Measurements from ENCODE around the gene COL27A1. TPM values are rescaled to one million over a fixed set of nuclear protein-coding genes. Genes with fewer than 3 reads are reported as not detected.

The COL27A1 gene
- total and polyA plus RNA-seq, 2 donors (not counting 1 experiment from before 2014, with no cell fraction given) = 0.16 to 0.27 TPM

DNA sequence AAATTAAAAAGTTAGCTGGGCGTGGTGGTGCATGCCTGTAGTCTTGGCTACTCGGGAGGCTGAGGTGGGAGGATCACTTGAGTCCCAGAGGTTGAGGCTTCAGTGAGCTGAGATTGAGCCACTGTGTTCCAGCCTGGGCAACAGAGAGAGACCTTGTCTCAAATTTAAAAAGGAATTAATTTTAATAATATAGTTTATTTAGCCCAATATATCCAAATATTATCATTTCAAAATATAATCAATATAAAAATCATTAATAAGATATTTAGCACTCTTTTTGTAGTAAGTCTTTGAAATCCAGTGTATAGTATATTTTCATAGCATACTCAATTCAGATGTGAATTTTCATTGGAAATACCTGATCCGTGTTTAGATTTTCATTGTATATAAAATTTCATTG, 124.4 kb downstream of the COL27A1 start:
- no peak for TF ChIP-seq CTCF (IDR thresholded peaks at IDR 0.05)
- TF ChIP-seq EZH2 (IDR thresholded peaks at IDR 0.05; ENCODE audit: borderline replicate concordance, insufficient read depth, low read depth, low read length, poor library complexity, severe bottlenecking) = no peak
- no peaks in the 10 kb centered on the region for H3K9me3 Mint-ChIP-seq (ENCODE audit: insufficient read depth)
- no peak for DNase-seq
- ChIA-PET POLR2A (no interaction called here), CTCF (no interaction called here)
- H3K4me3 ChIP-seq (ENCODE audit: control extremely low read depth in 1 of 5, extremely low read depth in 1 of 5, insufficient read depth in 1 of 5, low read depth in 2 of 5, low read length in 4 of 5) = no peak overlapping the region
- H2AFZ ChIP-seq (ENCODE audit: insufficient read depth, low read depth, low read length, poor library complexity, severe bottlenecking) = no peak overlapping the region
- H3K4me2 ChIP-seq (replicated peaks; ENCODE audit: low read depth, low read length, poor library complexity, severe bottlenecking) = no peak overlapping the region
- no peak overlapping the region for H3K9ac ChIP-seq (ENCODE audit: low read length)
- H4K20me1 ChIP-seq (ENCODE audit: control insufficient read depth, insufficient read depth, low read length, poor library complexity, severe bottlenecking) = no peaks in the 10 kb centered on the region
- H3K9me3 ChIP-seq (ENCODE audit: control extremely low read depth in 1 of 3, control insufficient read depth in 2 of 3, insufficient read depth in 1 of 3, low read length in 2 of 3) = no peaks in the 10 kb centered on the region
- H3K27me3 Mint-ChIP-seq = peaks cover 10% of the 10 kb centered on the region
- intact Hi-C loops (cut with micrococcal nuclease) = no loop called here
- WGBS (ENCODE audit: insufficient coverage) = no CpG with 5 or more reads among the region's 3 CpGs
- H3K36me3 ChIP-seq (replicated peaks in 1 of 2; ENCODE audit: control extremely low read depth in 1 of 2, control insufficient read depth in 1 of 2, extremely low read depth in 1 of 2, insufficient read depth in 2 of 2, low read length in 1 of 2) = no peaks in the 10 kb centered on the region
- no peaks in the 10 kb centered on the region for H3K4me1 Mint-ChIP-seq
- H3K4me1 ChIP-seq (ENCODE audit: control insufficient read depth in 2 of 2, insufficient read depth in 2 of 2, low read length in 2 of 2) = no peaks in the 10 kb centered on the region
- no peak for ATAC-seq (ENCODE audit: low read depth)
- H3K27me3 ChIP-seq (replicated peaks in 1 of 4; ENCODE audit: control extremely low read depth in 1 of 4, control insufficient read depth in 3 of 4, insufficient read depth in 4 of 4, low read length in 3 of 4) = no peaks in the 10 kb centered on the region
- H3K27ac Mint-ChIP-seq = no peak overlapping the region
- no peak overlapping the region for H3K4me3 Mint-ChIP-seq
- H3K27ac ChIP-seq (ENCODE audit: low read length in 2 of 2) = no peak overlapping the region
- no peaks in the 10 kb centered on the region for H3K79me2 ChIP-seq (ENCODE audit: control insufficient read depth, insufficient read depth, low read length)

DNA sequence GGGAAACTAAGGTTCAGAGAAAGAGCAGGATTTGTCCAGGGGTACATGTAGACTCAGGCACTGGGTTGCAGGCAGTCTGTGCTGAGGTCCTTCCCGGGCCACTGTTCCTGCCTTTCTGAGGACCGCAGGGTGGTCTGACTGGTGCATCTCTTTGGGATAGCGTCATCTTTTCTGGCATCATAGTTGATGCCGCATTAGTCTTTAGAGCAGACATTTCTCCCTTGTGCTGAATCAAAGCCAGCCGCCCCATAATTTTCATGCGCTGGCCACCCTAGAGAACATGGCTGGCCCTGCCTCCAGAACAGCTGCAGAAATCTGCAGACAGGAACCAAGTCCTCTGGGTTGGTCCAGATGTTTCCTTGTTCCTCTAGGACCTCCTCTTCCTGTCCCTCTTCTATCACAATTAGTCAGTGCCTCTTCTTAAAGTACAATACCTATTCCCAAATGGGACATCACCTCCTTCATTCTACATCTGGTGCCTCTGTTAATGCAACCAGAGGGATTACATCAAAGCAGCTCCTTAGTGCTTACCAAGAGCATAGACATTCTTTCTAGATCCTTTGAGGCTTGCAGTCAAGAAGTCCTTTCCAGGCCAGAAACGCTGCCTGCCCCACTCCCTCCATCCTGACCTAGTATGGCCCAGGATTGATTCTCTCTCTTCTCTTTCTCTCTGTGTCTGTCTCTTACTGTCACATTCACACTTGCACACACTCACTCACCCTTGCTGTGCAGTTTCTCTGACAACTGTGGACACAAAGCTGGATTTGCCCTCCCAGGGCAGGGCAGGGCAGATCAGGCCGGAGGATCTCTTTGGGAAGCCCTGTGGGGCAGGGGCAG, 125.5 kb downstream of the COL27A1 start:
- Mint-ChIP-seq H3K27ac (no peak overlapping the region), H3K4me3 (no peak overlapping the region), H3K27me3 (peaks cover 9% of the 10 kb centered on the region), H3K4me1 (no peaks in the 10 kb centered on the region), H3K9me3 (ENCODE audit: insufficient read depth) (no peaks in the 10 kb centered on the region)
- ATAC-seq (ENCODE audit: low read depth) (no peak), DNase-seq (no peak)
- Histone ChIP-seq H2AFZ (ENCODE audit: insufficient read depth, low read depth, low read length, poor library complexity, severe bottlenecking) (no peak overlapping the region), H3K4me1 (ENCODE audit: control insufficient read depth in 2 of 2, insufficient read depth in 2 of 2, low read length in 2 of 2) (no peaks in the 10 kb centered on the region), H4K20me1 (ENCODE audit: control insufficient read depth, insufficient read depth, low read length, poor library complexity, severe bottlenecking) (no peaks in the 10 kb centered on the region), H3K4me2 (replicated peaks; ENCODE audit: low read depth, low read length, poor library complexity, severe bottlenecking) (no peak overlapping the region), H3K36me3 (replicated peaks in 1 of 2; ENCODE audit: control extremely low read depth in 1 of 2, control insufficient read depth in 1 of 2, extremely low read depth in 1 of 2, insufficient read depth in 2 of 2, low read length in 1 of 2) (no peaks in the 10 kb centered on the region), H3K4me3 (ENCODE audit: control extremely low read depth in 1 of 5, extremely low read depth in 1 of 5, insufficient read depth in 1 of 5, low read depth in 2 of 5, low read length in 4 of 5) (no peak overlapping the region), H3K27ac (ENCODE audit: low read length in 2 of 2) (no peak overlapping the region), H3K79me2 (ENCODE audit: control insufficient read depth, insufficient read depth, low read length) (no peaks in the 10 kb centered on the region), H3K9me3 (ENCODE audit: control extremely low read depth in 1 of 3, control insufficient read depth in 2 of 3, insufficient read depth in 1 of 3, low read length in 2 of 3) (no peaks in the 10 kb centered on the region), H3K9ac (ENCODE audit: low read length) (no peak overlapping the region), H3K27me3 (replicated peaks in 1 of 4; ENCODE audit: control extremely low read depth in 1 of 4, control insufficient read depth in 3 of 4, insufficient read depth in 4 of 4, low read length in 3 of 4) (no peaks in the 10 kb centered on the region)
- ChIA-PET POLR2A (no interaction called here), CTCF (interaction anchor here (0.6 kb wide), 1 partner anchor 90 kb away, joined by 3 read pairs; no protein-coding TSS in a partner anchor)
- intact Hi-C loops (cut with micrococcal nuclease) = no loop called here
- WGBS (ENCODE audit: insufficient coverage) = 93% methylated on average over 8 of the region's 8 CpGs
- TF ChIP-seq EZH2 (IDR thresholded peaks at IDR 0.05; ENCODE audit: borderline replicate concordance, insufficient read depth, low read depth, low read length, poor library complexity, severe bottlenecking) (no peak), CTCF (IDR thresholded peaks at IDR 0.05) (no peak)
